Right forelimb (tissue), 1 donor: ENCODE measurements around the gene LCT.
"Not testable (repeated sequence)": the region's sequence is repeated elsewhere in the genome, so short reads cannot be mapped to it uniquely, and the experiment has no call there.

ENCODE experiments used
- DNase-seq: peaks from one replicate; pipeline ENCODE4 v3.0.0-alpha.2; 2018

LCT gene

DNA sequence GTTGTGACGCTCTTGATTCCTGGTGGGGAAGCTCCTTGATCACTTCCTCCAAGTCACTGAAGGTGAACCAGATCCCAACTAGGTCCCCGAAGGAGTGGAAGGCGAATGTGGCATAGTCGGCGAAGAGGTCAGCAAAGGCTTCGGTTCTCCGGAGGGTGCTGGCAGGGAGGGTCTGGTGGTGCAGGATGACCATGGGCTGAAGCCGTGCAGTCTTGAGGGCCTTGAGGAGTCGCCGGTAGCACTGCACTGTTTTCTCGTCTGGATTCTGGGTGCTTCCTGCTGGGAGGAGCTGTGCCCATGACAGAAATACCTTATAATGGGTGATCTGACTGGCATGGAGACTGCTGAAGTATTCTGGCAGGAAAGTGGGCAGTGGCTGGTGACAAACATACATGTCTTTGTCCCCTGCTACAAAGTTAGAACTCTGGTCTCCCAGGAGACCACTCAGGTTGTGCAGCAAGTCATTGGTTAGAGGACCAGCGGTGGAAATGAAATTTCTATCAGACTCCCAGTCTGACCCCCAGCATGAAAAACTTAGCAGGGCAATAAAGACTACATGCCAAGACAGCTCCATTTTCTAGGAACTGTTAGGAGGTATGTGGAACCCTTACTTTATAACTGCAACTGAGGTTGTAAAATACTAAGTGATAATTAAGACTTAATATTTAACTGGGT is at the start of gene LCT:
LCT (minus strand) TSS at position 589 of the 675 bp plus-strand sequence; CDS start at position 574, 15 bp downstream.
- no peak for DNase-seq

DNA sequence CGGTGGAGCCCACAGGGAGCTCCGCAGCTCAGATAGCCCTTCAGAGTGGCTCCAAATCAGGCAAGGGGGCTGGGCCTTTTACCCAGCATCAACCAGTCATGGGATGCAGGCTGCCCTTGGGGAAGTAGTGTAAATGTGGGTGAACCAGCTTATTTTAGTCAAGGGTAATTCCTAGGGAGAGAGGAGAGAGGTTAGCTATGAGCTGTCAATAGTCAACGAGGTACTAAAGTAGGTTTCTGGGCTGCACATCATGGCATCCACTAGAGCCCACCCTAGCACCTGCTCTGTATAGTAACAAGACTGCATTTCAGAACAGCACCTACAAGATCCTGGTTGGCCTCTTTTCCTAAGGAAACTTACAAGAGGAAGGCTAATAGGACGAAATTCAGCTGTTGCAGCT is 48.7 kb upstream of the LCT start:
- DNase-seq = no peak

DNA sequence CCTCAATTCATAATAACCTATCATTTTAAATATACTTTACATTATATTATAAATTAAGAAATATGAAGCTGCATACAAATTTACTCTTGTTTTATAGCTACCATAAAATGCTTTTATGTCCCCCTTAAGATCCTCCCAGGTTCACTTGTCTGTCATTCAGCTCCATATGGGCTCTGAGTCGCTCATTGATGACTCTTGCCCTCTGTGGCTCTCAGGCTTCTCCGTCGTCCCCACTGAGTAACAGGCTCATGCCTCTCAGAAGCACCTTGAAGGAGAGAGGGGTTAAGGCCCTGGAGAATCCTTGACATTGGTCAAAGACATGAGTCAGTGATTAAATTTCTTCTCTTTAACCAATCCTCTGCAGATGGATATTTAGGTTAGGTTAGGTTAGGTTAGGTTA is 45.4 kb upstream of the LCT start:
- no peak for DNase-seq

- not testable (repeated sequence) for DNase-seq
Measured at GRCh38 chr2:135876770-135877169, 39.8 kb upstream of the LCT start.

GRCh38 chr2:135876066-135876711 is 39.2 kb upstream of the LCT start, which contains the start of gene MCM6:
Gene MCM6, minus strand, starts transcription at chr2:135876443. Its CDS starts 78 bp downstream, at chr2:135876365.
- DNase-seq = peak; percentile 99

DNA sequence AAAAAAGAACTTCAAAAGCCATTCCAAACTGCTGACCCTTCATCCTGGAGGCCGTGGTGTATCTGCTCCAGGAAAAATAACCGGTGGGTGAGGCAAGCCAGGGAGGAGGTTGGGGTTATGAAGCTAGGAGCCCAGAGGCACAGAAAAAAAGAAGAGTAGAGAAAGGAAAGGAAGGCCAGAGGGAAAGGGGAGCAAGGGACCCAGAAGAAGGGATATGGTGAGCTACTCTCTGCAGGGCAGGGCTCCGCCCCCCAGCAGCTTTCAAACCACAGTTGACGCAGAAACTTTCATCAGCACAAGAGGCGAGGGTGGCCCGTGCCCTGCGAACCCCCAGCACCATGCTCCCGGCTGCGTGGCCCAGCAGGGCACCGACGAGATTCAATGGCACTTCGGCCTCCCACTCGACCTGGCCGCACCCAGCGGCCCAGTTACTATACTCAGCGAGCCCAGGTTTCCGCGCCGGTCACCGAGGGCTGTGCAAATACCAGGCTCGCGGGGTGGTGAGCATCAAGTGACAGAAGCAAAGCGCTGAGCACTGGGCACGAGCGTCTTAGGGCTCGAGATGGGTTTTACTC is 38.6 kb upstream of the LCT start:
- no peak for DNase-seq

DNA sequence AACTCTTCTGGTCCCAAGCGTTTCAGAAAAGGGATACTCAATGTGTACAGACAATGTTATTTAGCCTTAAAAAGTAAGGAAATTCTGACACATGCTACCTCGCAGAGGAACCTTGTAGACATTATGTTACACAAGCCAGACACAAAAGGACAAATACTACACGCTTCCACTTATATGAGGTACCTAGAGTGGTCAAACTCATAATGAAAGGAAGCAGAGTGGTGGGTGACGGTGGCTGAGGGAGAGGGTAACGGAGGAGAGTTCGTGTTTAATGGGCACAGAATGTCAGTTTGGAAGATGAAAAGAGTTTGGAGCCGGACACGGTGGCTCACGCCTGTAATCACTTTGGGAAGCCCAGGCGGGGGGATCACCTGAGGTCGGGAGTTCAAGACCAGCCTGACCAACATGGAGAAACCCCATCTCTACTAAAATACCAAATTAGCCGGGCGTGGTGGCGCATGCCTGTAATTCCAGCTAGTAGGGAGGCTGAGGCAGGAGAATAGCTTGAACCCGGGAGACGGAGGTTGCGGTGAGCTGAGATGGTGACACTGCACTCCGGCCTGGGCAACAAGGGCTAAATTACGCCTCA is 37.9 kb upstream of the LCT start:
- no peak for DNase-seq

- DNase-seq = no peak
Measured at GRCh38 chr2:135870571-135870970, 33.6 kb upstream of the LCT start.

DNA sequence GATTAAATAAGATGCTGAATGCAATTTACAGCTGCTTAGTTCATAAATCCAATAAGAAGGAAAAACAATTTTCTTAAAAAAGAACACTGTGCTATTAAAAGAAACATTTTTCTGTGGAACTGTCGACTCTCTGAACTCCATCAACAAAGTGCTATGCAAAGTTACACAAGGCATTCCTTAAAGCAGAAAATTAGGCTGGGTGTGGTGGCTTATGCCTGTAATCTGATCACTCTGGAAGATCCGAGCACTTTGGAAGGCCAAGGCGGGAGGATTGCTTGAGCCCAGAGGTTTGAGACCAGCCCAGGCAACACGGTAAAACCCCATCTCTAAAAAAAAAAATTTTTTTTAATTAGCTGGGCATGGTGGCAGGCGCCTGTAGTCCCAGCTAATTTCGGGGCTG is 26.2 kb upstream of the LCT start:
- no peak for DNase-seq

GRCh38 chr2:135862718-135863117 is 25.7 kb upstream of the LCT start:
- no peak for DNase-seq

DNA sequence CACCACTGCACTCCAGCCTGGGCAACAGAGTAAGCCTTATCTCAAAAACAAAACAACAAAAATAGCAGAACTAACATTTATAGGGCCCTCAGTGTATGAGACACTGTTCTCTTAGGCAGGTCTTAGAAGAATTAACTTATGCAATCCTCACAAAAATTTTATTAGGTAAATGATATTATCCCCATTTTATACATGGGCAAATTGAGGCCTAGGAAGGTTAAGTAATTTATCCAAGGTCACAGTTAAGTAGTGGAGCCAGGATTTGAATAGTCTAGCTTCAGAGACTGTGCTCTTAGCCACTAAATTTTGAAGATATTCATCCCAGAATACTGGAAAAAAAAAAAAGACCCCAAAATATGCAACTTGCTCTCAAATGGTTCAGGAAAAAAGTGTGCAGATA is 16.4 kb upstream of the LCT start:
- no peak for DNase-seq

GRCh38 chr2:135851858-135852257 is 14.9 kb upstream of the LCT start:
- DNase-seq = no peak

DNA sequence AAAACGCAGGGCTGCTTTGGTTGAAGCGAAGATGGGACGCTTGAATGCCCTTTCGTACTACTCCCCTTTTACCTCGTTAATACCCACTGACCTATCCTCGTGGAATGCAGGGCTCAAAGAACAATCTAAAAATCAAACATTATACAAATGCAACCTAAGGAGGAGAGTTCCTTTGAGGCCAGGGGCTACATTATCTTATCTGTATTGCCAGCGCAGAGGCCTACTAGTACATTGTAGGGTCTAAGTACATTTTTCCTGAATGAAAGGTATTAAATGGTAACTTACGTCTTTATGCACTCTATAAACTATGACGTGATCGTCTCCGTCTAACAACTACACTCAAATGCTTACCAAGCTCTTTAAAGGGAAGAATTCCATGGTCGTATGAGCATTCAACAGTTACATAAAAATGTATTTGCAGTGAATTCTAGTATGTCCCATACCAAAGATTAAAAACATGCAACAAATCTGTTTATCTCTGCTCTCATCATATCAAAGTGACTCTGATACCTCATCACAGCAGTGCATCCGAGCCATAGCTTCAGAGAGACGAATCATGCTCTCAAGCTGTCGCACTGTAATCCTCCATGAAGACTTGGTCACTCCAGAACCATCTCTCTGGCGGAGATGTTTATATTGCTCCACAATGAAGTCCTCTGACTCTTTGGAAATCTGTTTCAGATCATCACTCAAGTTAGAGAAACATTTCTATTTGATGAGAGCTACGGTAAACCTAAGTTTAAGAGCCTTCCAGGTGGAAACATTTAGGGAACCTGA is 14.1 kb upstream of the LCT start:
- DNase-seq = no peak

GRCh38 chr2:135849087-135849486 is 12.1 kb upstream of the LCT start:
- DNase-seq = no peak

DNA sequence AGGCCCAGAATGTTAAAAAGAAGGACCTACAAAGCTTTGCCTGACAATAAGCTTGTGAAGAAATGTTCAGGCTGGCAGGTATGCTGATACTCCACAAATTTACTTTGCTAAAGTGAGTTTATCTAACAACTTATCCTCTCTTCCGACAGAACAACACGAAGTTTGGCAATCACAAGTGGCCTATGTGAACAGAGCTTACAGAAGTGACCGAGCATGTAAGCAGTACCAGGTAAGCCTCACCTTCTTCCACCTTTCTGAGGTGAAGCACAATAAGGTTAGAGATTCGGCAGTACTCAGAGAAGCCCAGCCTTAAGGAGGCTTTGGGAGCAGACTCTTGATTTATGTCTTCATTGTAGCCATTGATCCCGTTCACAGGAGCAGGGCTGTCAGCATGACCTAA is 9.0 kb upstream of the LCT start:
- DNase-seq = no peak

DNA sequence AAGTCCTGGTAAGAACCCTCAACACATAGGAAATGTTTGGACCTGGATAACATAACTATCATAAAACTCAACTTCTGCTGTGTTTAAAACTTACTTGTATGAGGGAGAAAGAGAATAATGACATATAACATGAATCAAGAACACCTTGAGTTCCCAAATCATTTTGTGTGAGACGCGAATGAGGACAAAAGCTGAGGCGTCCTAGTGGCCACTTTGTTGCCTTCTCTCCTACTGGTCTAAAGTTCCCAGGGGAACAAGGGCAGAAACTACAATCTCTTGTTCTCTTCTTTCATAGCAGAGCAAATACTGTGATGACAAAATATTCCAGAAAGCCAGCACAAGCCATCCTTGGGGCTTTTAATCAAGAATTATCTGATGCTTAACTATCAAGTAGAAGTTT is 8.3 kb upstream of the LCT start:
- no peak for DNase-seq

DNA sequence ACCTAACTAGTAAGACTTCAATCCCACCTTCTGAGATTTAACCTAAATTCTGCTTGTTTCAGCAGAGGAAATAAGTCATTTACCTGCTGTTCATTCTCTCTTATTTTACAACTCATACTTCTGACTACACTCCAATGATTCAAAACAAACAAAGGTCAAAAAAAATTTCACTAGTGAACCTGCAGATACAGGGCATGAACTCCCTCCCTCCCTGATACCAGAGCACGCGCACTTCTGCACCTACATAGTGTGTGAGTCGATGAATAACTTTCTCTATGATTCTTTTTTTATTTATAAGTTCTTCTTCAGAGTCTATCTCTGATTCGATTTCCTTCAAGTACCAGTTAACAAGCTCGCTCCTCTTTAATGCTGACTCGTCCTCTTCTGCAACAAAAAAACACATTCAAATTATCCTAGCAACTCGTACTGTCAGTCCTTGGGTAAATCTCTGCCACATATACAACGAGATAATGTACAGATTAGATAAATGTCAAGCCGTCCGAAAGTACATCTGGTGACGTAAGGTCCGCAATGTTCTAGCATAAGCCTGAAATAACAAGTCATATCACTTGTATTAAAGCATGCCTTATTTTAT is 7.4 kb upstream of the LCT start:
- DNase-seq = no peak

DNA sequence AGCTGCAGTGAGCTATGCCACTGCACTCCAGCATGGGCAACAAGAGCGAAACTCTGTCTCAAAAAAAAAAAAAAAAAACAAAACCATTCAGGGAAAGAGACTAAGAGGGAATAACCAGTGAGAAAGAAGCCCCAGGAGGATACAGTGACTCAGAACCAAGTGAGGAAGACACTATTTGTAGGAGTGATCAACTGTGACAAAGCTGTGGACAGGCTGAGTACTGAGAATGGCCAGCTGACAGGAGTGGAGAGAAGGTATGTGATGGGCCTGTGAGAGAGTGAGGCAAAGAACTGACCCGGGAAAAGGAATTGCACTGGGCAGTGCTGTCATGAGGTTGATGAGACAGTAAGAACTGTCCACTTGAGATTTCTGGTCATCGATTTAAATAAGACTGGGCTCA is 6.7 kb upstream of the LCT start:
- DNase-seq = no peak

DNA sequence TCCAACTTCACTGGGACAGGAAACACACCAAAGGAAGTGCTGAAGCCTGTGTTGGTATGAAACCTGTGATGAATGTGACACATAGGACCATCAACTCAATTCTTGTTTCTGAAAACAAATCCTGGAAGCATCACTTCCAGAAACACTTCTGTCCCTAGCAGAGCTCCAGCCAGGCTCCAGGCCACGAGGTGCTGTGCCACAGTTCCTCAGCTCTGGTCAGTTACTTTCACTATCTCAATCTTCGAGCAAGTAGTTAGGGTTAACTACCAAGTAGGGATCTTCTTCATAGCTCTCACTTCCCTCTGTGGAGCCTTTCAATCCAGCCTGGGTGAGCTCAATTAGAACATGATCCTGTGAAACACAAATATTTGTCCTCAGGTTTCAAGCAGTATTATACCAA is 3.6 kb upstream of the LCT start:
- no peak for DNase-seq

GRCh38 chr2:135839713-135840112 is 2.7 kb upstream of the LCT start:
- no peak for DNase-seq

DNA sequence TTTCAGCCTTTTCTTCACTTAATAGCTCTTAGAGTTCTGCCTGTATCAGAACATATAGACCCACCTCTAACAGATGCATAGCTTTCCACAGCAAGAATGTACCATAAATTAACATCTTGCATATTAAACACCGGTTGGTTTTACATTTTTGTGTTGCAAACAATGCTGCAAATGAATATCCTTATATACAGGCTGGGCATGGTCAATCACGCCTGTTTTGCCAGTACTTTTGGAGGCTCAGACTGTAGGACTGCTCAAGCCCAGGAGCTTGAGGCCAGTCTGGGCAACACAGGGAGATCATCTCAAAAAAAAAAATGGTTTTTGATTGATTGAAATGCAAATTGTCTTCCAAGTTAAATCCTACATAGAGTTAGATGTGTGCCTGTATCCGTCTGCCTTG is 1.5 kb upstream of the LCT start:
- DNase-seq = no peak

DNA sequence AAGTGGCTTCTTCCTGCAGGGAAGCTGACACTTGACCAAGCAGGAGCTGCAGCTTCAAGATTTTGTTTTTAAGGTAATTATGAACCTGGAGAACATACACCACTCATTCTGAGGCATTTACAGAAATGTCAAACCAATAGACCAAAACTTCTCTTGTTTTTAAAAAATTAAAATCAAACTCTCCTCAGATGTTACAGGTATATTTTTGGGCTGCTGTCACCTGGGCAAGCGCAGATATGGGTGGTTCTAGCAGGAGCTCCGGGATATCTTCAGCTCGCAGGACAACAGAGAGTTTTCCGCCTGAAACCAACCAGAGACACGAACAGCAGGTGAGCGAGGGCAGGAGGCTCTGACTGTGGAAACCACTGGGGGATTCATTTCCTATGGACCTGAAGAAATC is 4.1 kb downstream of the LCT start:
- no peak for DNase-seq
